GM12878 (cell line): ENCODE data around the gene KDM4C. TPM values are rescaled to one million over a fixed set of nuclear protein-coding genes. Genes with fewer than 3 reads are reported as not detected.

Experiments used
- ASH2L ChIP-seq: fragments of 300-600, 200-600 bp; sonication (generic); IDR thresholded peaks from 2 replicates; pipeline ENCODE4 v1.6.1; 2017; ENCODE audit warnings: low read depth, mild to moderate bottlenecking, borderline replicate concordance
- CBFB ChIP-seq: IDR thresholded peaks from 2 replicates; pipeline ENCODE4 v1.6.1; 2016; ENCODE audit warnings: antibody characterized with exemption, low read depth
- CBX3 ChIP-seq: fragments of 200-600 bp; sonication (generic); IDR thresholded peaks from 2 replicates; pipeline ENCODE4 v1.6.1; 2016; ENCODE audit warnings: low read depth, borderline replicate concordance
- CHD2 ChIP-seq: IDR thresholded peaks from 2 replicates; pipeline ENCODE4 v1.6.1; 2011; ENCODE audit warnings: low read depth, low read length, improper control_type of control experiment, borderline replicate concordance
- EED ChIP-seq: sonication (generic); IDR thresholded peaks from 2 replicates; pipeline ENCODE4 v1.6.1; 2016; ENCODE audit warnings: antibody characterized with exemption, low read depth
- GABPA ChIP-seq: IDR thresholded peaks from 2 replicates; pipeline ENCODE4 v1.6.1; 2014; ENCODE audit warnings: antibody characterized with exemption, low read depth, mild to moderate bottlenecking, inconsistent platforms
- NFIC ChIP-seq: IDR thresholded peaks from 2 replicates; pipeline ENCODE4 v1.6.1; 2012; ENCODE audit warnings: low read depth, mild to moderate bottlenecking, inconsistent platforms, low read length, moderate library complexity
- NR2C2 ChIP-seq: IDR thresholded peaks from 2 replicates; pipeline ENCODE4 v1.6.1; 2011; ENCODE audit warnings: borderline replicate concordance, low read depth; ENCODE audit not compliant: control insufficient read depth, insufficient read length
- SIN3A ChIP-seq: IDR thresholded peaks from 2 replicates; pipeline ENCODE4 v1.6.1; 2012; ENCODE audit warnings: low read depth, low read length, improper control_type of control experiment
- SUPT20H ChIP-seq: IDR thresholded peaks from 2 replicates; pipeline ENCODE4 v1.6.1; 2011; ENCODE audit warnings: low read depth, mild to moderate bottlenecking, low read length, moderate library complexity, borderline replicate concordance; ENCODE audit not compliant: control insufficient read depth
- TCF3 ChIP-seq: IDR thresholded peaks from 2 replicates; pipeline ENCODE4 v1.6.1; 2012; ENCODE audit warnings: low read depth, mild to moderate bottlenecking, low read length, borderline replicate concordance; ENCODE audit not compliant: insufficient read depth
- polyA plus RNA-seq, 11 experiments: library from polyadenylated mRNA; depleted of rRNA in 4 of 11; unstranded in 6 of 11; stranded (reverse) in 5 of 11; fragments of >200 nt; fragmentation: Nextera tagmentation in 4 of 11; fragmentation: Illumina TruSeq in 1 of 11; extraction: Ambion mirVana in 4 of 11; extraction: Trizol in 1 of 11; gene quantifications; 1 replicate in 1 of 11; 2 replicates in 10 of 11; pipeline versions ENCODE4 v1.2.1 to v1.2.3, GENCODE V29; 2011 to 2016; ENCODE audit warnings: inconsistent platforms in 2 of 11, missing spikeins in 2 of 11, low read depth in 1 of 11
- total RNA-seq, 4 experiments: library from RNA; depleted of rRNA in 3 of 4; stranded (reverse); fragments of >200 nt in 3 of 4; fragmentation: Illumina TruSeq in 1 of 4; extraction: Trizol in 1 of 4; gene quantifications; 2 replicates each; pipeline versions ENCODE4 v1.2.1 to v1.2.3, GENCODE V29; 2013 to 2021
- TF ChIP-seq, protein P1 (sequence below): IDR thresholded peaks from 2 replicates; pipeline ENCODE4 v1.6.1; 2012; ENCODE audit warnings: improper control_type of control experiment, low read depth, low read length; ENCODE audit not compliant: insufficient replicate concordance
- TF ChIP-seq, protein P2 (sequence below): fragments of 450-650 bp; IDR thresholded peaks from 2 replicates; pipeline ENCODE4 v1.6.1; 2016; ENCODE audit warnings: mild to moderate bottlenecking
- TF ChIP-seq, protein P3 (sequence below): fragments of 450-650 bp; IDR thresholded peaks from 2 replicates; pipeline ENCODE4 v1.6.1; 2016; ENCODE audit warnings: mild to moderate bottlenecking, moderate library complexity, borderline replicate concordance
- TF ChIP-seq, protein P4 (sequence below): fragments of 450-650 bp; IDR thresholded peaks from 2 replicates; pipeline ENCODE4 v1.6.1; 2017; ENCODE audit warnings: mild to moderate bottlenecking, low read depth, inconsistent platforms; ENCODE audit not compliant: poor library complexity, severe bottlenecking

Gene KDM4C
- total and polyA plus RNA-seq, 10 of the 15 experiments (the other 5 are each of a cell fraction or from before 2014, with no cell fraction given): 6.8 to 41.2 (median 20.1) TPM

DNA sequence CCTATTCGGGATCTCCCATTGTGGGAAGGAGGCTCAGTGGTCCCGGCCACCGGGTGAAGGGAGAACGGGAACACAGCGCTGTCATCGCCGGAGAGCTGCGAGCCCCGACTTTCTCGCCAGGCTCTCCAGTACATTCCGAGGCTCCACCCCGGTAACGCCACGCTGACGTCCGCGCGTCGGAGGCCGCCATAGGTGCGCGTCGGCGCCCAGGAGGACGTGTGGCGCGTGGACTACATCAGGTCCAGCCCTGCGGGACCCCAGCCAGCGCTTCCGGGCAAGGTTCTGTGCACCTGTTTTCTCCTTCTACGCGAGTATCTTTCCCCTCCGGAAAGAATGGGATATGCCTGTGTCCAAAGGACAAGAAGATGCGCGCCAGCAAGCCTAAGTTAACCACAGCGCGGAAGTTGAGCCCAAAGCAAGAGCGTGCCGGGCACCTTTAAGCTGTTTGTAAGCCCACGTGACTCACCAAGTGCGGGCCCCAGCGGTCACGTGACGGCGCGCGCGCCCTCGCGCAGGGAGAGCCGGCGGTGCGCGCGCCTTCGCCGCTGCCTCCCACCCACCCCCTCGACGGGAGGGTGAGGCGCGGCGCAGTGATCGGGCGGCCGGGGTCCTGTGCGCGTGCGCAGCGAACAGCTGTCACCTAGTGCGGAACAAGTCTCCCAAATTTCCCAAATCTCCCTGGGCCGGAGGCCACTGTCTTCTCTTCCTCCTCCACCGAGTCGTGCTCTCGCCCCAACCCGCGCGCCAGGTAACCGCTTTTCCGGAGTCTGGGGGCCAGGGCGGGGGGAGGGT lies at the start of gene KDM4C (continued):
- TF ChIP-seq, protein P1, sequence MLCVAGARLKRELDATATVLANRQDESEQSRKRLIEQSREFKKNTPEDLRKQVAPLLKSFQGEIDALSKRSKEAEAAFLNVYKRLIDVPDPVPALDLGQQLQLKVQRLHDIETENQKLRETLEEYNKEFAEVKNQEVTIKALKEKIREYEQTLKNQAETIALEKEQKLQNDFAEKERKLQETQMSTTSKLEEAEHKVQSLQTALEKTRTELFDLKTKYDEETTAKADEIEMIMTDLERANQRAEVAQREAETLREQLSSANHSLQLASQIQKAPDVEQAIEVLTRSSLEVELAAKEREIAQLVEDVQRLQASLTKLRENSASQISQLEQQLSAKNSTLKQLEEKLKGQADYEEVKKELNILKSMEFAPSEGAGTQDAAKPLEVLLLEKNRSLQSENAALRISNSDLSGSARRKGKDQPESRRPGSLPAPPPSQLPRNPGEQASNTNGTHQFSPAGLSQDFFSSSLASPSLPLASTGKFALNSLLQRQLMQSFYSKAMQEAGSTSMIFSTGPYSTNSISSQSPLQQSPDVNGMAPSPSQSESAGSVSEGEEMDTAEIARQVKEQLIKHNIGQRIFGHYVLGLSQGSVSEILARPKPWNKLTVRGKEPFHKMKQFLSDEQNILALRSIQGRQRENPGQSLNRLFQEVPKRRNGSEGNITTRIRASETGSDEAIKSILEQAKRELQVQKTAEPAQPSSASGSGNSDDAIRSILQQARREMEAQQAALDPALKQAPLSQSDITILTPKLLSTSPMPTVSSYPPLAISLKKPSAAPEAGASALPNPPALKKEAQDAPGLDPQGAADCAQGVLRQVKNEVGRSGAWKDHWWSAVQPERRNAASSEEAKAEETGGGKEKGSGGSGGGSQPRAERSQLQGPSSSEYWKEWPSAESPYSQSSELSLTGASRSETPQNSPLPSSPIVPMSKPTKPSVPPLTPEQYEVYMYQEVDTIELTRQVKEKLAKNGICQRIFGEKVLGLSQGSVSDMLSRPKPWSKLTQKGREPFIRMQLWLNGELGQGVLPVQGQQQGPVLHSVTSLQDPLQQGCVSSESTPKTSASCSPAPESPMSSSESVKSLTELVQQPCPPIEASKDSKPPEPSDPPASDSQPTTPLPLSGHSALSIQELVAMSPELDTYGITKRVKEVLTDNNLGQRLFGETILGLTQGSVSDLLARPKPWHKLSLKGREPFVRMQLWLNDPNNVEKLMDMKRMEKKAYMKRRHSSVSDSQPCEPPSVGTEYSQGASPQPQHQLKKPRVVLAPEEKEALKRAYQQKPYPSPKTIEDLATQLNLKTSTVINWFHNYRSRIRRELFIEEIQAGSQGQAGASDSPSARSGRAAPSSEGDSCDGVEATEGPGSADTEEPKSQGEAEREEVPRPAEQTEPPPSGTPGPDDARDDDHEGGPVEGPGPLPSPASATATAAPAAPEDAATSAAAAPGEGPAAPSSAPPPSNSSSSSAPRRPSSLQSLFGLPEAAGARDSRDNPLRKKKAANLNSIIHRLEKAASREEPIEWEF: no peak
- TF ChIP-seq CBX3 (no peak), SUPT20H (no peak), CBFB (peak; percentile 84; the same call in 1 of the 2 replicates), EED (no peak; the same call in 1 of the 2 replicates), ASH2L (0 out of 2 replicates have a peak, but pooled peaks have one; percentile 40), NFIC (no peak), TCF3 (peak; percentile 62; the same call in 1 of the 2 replicates), SIN3A (peak; percentile 89), GABPA (no peak), NR2C2 (no peak), CHD2 (no peak; the same call in 1 of the 2 replicates)
- TF ChIP-seq, protein P2, sequence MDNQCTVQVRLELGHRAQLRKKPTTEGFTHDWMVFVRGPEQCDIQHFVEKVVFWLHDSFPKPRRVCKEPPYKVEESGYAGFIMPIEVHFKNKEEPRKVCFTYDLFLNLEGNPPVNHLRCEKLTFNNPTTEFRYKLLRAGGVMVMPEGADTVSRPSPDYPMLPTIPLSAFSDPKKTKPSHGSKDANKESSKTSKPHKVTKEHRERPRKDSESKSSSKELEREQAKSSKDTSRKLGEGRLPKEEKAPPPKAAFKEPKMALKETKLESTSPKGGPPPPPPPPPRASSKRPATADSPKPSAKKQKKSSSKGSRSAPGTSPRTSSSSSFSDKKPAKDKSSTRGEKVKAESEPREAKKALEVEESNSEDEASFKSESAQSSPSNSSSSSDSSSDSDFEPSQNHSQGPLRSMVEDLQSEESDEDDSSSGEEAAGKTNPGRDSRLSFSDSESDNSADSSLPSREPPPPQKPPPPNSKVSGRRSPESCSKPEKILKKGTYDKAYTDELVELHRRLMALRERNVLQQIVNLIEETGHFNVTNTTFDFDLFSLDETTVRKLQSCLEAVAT: peak; percentile 88
- TF ChIP-seq, protein P3, sequence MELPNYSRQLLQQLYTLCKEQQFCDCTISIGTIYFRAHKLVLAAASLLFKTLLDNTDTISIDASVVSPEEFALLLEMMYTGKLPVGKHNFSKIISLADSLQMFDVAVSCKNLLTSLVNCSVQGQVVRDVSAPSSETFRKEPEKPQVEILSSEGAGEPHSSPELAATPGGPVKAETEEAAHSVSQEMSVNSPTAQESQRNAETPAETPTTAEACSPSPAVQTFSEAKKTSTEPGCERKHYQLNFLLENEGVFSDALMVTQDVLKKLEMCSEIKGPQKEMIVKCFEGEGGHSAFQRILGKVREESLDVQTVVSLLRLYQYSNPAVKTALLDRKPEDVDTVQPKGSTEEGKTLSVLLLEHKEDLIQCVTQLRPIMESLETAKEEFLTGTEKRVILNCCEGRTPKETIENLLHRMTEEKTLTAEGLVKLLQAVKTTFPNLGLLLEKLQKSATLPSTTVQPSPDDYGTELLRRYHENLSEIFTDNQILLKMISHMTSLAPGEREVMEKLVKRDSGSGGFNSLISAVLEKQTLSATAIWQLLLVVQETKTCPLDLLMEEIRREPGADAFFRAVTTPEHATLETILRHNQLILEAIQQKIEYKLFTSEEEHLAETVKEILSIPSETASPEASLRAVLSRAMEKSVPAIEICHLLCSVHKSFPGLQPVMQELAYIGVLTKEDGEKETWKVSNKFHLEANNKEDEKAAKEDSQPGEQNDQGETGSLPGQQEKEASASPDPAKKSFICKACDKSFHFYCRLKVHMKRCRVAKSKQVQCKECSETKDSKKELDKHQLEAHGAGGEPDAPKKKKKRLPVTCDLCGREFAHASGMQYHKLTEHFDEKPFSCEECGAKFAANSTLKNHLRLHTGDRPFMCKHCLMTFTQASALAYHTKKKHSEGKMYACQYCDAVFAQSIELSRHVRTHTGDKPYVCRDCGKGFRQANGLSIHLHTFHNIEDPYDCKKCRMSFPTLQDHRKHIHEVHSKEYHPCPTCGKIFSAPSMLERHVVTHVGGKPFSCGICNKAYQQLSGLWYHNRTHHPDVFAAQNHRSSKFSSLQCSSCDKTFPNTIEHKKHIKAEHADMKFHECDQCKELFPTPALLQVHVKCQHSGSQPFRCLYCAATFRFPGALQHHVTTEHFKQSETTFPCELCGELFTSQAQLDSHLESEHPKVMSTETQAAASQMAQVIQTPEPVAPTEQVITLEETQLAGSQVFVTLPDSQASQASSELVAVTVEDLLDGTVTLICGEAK: peak; percentile 45; the same call in 1 of the 2 replicates
- TF ChIP-seq, protein P4, sequence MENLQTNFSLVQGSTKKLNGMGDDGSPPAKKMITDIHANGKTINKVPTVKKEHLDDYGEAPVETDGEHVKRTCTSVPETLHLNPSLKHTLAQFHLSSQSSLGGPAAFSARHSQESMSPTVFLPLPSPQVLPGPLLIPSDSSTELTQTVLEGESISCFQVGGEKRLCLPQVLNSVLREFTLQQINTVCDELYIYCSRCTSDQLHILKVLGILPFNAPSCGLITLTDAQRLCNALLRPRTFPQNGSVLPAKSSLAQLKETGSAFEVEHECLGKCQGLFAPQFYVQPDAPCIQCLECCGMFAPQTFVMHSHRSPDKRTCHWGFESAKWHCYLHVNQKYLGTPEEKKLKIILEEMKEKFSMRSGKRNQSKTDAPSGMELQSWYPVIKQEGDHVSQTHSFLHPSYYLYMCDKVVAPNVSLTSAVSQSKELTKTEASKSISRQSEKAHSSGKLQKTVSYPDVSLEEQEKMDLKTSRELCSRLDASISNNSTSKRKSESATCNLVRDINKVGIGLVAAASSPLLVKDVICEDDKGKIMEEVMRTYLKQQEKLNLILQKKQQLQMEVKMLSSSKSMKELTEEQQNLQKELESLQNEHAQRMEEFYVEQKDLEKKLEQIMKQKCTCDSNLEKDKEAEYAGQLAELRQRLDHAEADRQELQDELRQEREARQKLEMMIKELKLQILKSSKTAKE: no peak
